GM21515 (cell line): ENCODE measurements around the gene PHC1.
A peak's percentile ranks its signal among the peaks of the same experiment; 100 is the strongest.

ENCODE experiments used
- ATAC-seq: cut with Tn5 transposase; IDR thresholded peaks from one replicate; pipeline ENCODE4 v1.9.1; 2021; ENCODE audit not compliant: unreplicated experiment

PHC1 gene

GRCh38 chr12:8949342-8950220 is 35.3 kb downstream of the PHC1 start, which contains the start of gene M6PR:
Gene M6PR, minus strand, starts transcription at chr12:8949645. Its CDS starts 3,241 bp downstream, at chr12:8946404.
- peak; percentile 83 for ATAC-seq

GRCh38 chr12:8950221-8950527 is 35.9 kb downstream of the PHC1 start:
- peak; percentile 15 for ATAC-seq

- ATAC-seq: no peak
These were observed 36.6 kb downstream of the PHC1 start for GRCh38 chr12:8950702-8951478.

- ATAC-seq: no peak
These were observed 37.4 kb downstream of the PHC1 start for GRCh38 chr12:8951744-8952143.

- no peak for ATAC-seq
These were observed 39.6 kb downstream of the PHC1 start for GRCh38 chr12:8953773-8954402.

- ATAC-seq: no peak
These were observed 41.8 kb downstream of the PHC1 start for GRCh38 chr12:8956073-8956472.

- ATAC-seq: no peak
These were observed 42.5 kb downstream of the PHC1 start for GRCh38 chr12:8956772-8957171.

- ATAC-seq: no peak
These were observed 43.3 kb downstream of the PHC1 start for GRCh38 chr12:8957561-8957960.

- no peak for ATAC-seq
These were observed 43.8 kb downstream of the PHC1 start for GRCh38 chr12:8958066-8958465.

GRCh38 chr12:8960176-8960575 is 45.9 kb downstream of the PHC1 start:
- no peak for ATAC-seq

GRCh38 chr12:8968761-8969160 is 54.5 kb downstream of the PHC1 start:
- no peak for ATAC-seq

GRCh38 chr12:8969861-8970411 is 55.6 kb downstream of the PHC1 start:
- no peak for ATAC-seq

GRCh38 chr12:8970432-8970831 is 56.1 kb downstream of the PHC1 start:
- ATAC-seq: no peak

GRCh38 chr12:8980137-8980536 is 65.8 kb downstream of the PHC1 start:
- ATAC-seq: no peak

GRCh38 chr12:8985213-8985754 is 71.0 kb downstream of the PHC1 start:
- no peak for ATAC-seq

GRCh38 chr12:8987163-8987562 is 72.9 kb downstream of the PHC1 start:
- no peak for ATAC-seq

- no peak for ATAC-seq
These were observed 73.4 kb downstream of the PHC1 start for GRCh38 chr12:8987685-8988084.

- ATAC-seq: no peak
These were observed 75.1 kb downstream of the PHC1 start, which contains the start of gene KLRG1 for GRCh38 chr12:8989413-8989812. Gene KLRG1, plus strand, starts transcription at chr12:8989546. Its CDS starts 90 bp downstream, at chr12:8989636.
